ENCODE data around the gene TOR3A. TPM values are rescaled to one million over a fixed set of nuclear protein-coding genes. Genes with fewer than 3 reads are reported as not detected.

The TOR3A gene
- total and polyA plus RNA-seq, 2 of the 8 experiments (the other 6 are each of a cell fraction or from before 2014, with no cell fraction given) = 15.3 to 21.4 TPM

- no peak overlapping the region for H3K4me3 ChIP-seq (ENCODE audit: extremely low read depth in 1 of 4, insufficient read depth in 2 of 4, low read depth in 3 of 4, low read length in 4 of 4)
- no peak overlapping the region for H3K56ac ChIP-seq (replicated peaks; ENCODE audit: insufficient read length, low read depth, low read length)
- H3K79me1 ChIP-seq (ENCODE audit: low read depth, low read length) = no peaks in the 10 kb centered on the region; the same call in 1 of the 2 replicates
- H3K23ac ChIP-seq (ENCODE audit: insufficient read length) = no peak overlapping the region
- H4K5ac ChIP-seq (ENCODE audit: insufficient read length, low read depth, low read length) = no peak overlapping the region
- H2BK15ac ChIP-seq (ENCODE audit: low read length) = no peak overlapping the region
- H3K4ac ChIP-seq (replicated peaks; ENCODE audit: insufficient read length, low read depth, low read length) = no peak overlapping the region
- peaks cover 0 to 29% of the 10 kb centered on the region in 2 experiments; a peak in 2 of 4 replicates for H3K79me2 ChIP-seq (ENCODE audit: control insufficient read depth in 1 of 2, insufficient read depth in 2 of 2, low read length in 2 of 2)
- no peak overlapping the region for H4K8ac ChIP-seq (ENCODE audit: extremely low read depth, insufficient read depth, low read length)
- H3K36me3 ChIP-seq (ENCODE audit: control insufficient read depth in 2 of 4, insufficient read depth in 4 of 4, low read length in 3 of 4) = no peaks in the 10 kb centered on the region
- FAIRE-seq = no peak
- no peak overlapping the region for H3K9ac ChIP-seq (replicated peaks in 1 of 4; ENCODE audit: extremely low read depth in 1 of 4, low read depth in 3 of 4, low read length in 3 of 4)
- H2AFZ ChIP-seq (ENCODE audit: low read length) = no peak overlapping the region
- no peak overlapping the region for H2BK12ac ChIP-seq (ENCODE audit: low read depth, low read length)
- H3K4me1 ChIP-seq (replicated peaks in 1 of 4; ENCODE audit: control insufficient read depth in 3 of 4, insufficient read depth in 4 of 4, low read length in 3 of 4) = peaks cover 0 to 2% (median under 1%) of the 10 kb centered on the region in 4 experiments; a peak in 2 of 7 replicates
- ChIA-PET CTCF (ENCODE audit: partially characterized antibody) (interaction anchor here (0.5 to 1.4 kb wide), 3 partner anchors 8 to 195 kb away, joined by 3 to 8 read pairs (median 3); no protein-coding TSS in a partner anchor), POLR2A (ENCODE audit: partially characterized antibody) (interaction anchor here (1.3 to 2.2 kb wide), 2 partner anchors 15 kb away, joined by 4 to 7 read pairs; no protein-coding TSS in a partner anchor)
- DNase-seq (ENCODE audit: low read depth in 1 of 2, low spot score in 2 of 2) = no peak
- H2BK5ac ChIP-seq (ENCODE audit: low read depth, low read length) = peak overlapping the region; percentile 52; the same call in 1 of the 2 replicates
- H2BK120ac ChIP-seq (replicated peaks; ENCODE audit: low read depth, low read length) = no peak overlapping the region
- peaks cover 2 to 20% of the 10 kb centered on the region in 2 experiments; a peak in 1 of 4 replicates for H3K9me3 ChIP-seq (ENCODE audit: insufficient read depth in 2 of 2, low read depth in 1 of 2, low read length in 1 of 2)
- peaks cover 0 to 2% of the 10 kb centered on the region in 2 experiments for H4K20me1 ChIP-seq (replicated peaks in 1 of 2; ENCODE audit: control insufficient read depth in 1 of 2, insufficient read depth in 2 of 2, low read length in 2 of 2)
- no peak overlapping the region for H4K91ac ChIP-seq (replicated peaks; ENCODE audit: insufficient read length, low read length)
- no peak overlapping the region for H2BK20ac ChIP-seq (ENCODE audit: low read length)
- no peak overlapping the region for H3K18ac ChIP-seq (ENCODE audit: extremely low read depth, low read length)
- no peak overlapping the region for H3K4me2 ChIP-seq (ENCODE audit: insufficient read depth in 1 of 2, low read depth in 2 of 2, low read length in 2 of 2)
- H3K27ac ChIP-seq (ENCODE audit: low read depth, low read length) = no peak overlapping the region
- no peaks in the 10 kb centered on the region for H3K23me2 ChIP-seq (ENCODE audit: low read depth, low read length)
- WGBS, 2 experiments (ENCODE audit: extremely low coverage in 1 of 2, insufficient coverage in 1 of 2, insufficient read length in 1 of 2, insufficient replicate concordance in 2 of 2, low coverage in 1 of 2, low lambda C conversion rate in 2 of 2, missing lambda C conversion rate in 1 of 2) = 97% methylated on average over 3 of the region's 4 CpGs; no CpG with 5 or more reads in 1 of the 2 experiments
- H2AK5ac ChIP-seq (ENCODE audit: low read depth, low read length) = no peak overlapping the region
- H3K14ac ChIP-seq (ENCODE audit: insufficient read length) = no peak overlapping the region
- H3K27me3 ChIP-seq (replicated peaks in 1 of 4; ENCODE audit: control insufficient read depth in 3 of 4, extremely low read depth in 1 of 4, insufficient read depth in 3 of 4, low read length in 3 of 4) = no peaks in the 10 kb centered on the region
- TF ChIP-seq CBX5 (IDR thresholded peaks at IDR 0.05; ENCODE audit: low read depth, low read length) (no peak), TEAD4 (IDR thresholded peaks at IDR 0.05; ENCODE audit: low read depth, low read length) (no peak), GTF2F1 (IDR thresholded peaks at IDR 0.05; ENCODE audit: borderline replicate concordance, low read depth, low read length) (no peak), TBP (IDR thresholded peaks at IDR 0.05; ENCODE audit: low read depth, low read length) (no peak), TCF12 (IDR thresholded peaks at IDR 0.05; ENCODE audit: low read depth, low read length) (no peak), JUN (IDR thresholded peaks at IDR 0.05; ENCODE audit: low read depth, low read length) (no peak), SP1 (IDR thresholded peaks at IDR 0.05; ENCODE audit: low read depth, low read length) (no peak), POLR2AphosphoS5 (IDR thresholded peaks at IDR 0.05; ENCODE audit: low read depth, low read length) (no peak), SIRT6 (IDR thresholded peaks at IDR 0.05; ENCODE audit: low read length) (no peak), PHF8 (conservative IDR thresholded peaks at IDR 0.05; ENCODE audit: low read depth, low read length) (no peak), CTBP2 (IDR thresholded peaks at IDR 0.05; ENCODE audit: borderline replicate concordance, insufficient read depth, insufficient read length, low read length) (no peak), KDM5A (IDR thresholded peaks at IDR 0.05; ENCODE audit: low read length) (no peak), HDAC6 (IDR thresholded peaks at IDR 0.05; ENCODE audit: low read depth, low read length) (no peak), HDAC2 (IDR thresholded peaks at IDR 0.05; ENCODE audit: borderline replicate concordance in 1 of 2, low read depth in 2 of 2, low read length in 2 of 2) (no peak)
These were observed 38.6 kb upstream of the TOR3A start for GRCh38 chr1:179043266-179043665.

Measured in H1 (cell line).